Smooth muscle cell (in vitro differentiated cells): Measurements from ENCODE around the gene ANTKMT. TPM values are rescaled to one million over a fixed set of nuclear protein-coding genes. Genes with fewer than 3 reads are reported as not detected.

Source experiments
- DNase-seq: peaks from one replicate; lab custom pipeline; 2025; ENCODE audit not compliant: unreplicated experiment; lab: John Stamatoyannopoulos, UW
- H2AFZ ChIP-seq: fragments of 200-600 bp; sonication (generic); 2 replicates; pipeline ENCODE4 v1.6.0; 2016; ENCODE audit warnings: antibody characterized with exemption, low read depth, mild to moderate bottlenecking
- H3F3A ChIP-seq: fragments of 200-600 bp; sonication (generic); 2 replicates; pipeline ENCODE4 v1.6.0; 2017; ENCODE audit warnings: antibody characterized with exemption, low read depth
- H3K27ac ChIP-seq: fragments of 200-600 bp; sonication (generic); 2 replicates; pipeline ENCODE4 v1.5.1; 2016; ENCODE audit warnings: low read depth, mild to moderate bottlenecking
- H3K27me3 ChIP-seq: fragments of 200-600 bp; sonication (generic); 2 replicates; pipeline ENCODE4 v1.6.1; 2016; ENCODE audit warnings: low read depth, mild to moderate bottlenecking
- H3K36me3 ChIP-seq: fragments of 200-600 bp; sonication (generic); 2 replicates; pipeline ENCODE4 v1.5.1; 2016; ENCODE audit warnings: low read depth
- H3K4me1 ChIP-seq: fragments of 200-600 bp; sonication (generic); 2 replicates; pipeline ENCODE4 v1.5.1; 2016; ENCODE audit warnings: low read depth
- H3K4me2 ChIP-seq: fragments of 200-600 bp; sonication (generic); 2 replicates; pipeline ENCODE4 v1.6.0; 2016; ENCODE audit warnings: mild to moderate bottlenecking
- H3K4me3 ChIP-seq: fragments of 200-600 bp; sonication (generic); 2 replicates; pipeline ENCODE4 v1.5.1; 2016; ENCODE audit warnings: mild to moderate bottlenecking
- H3K79me2 ChIP-seq: fragments of 200-600 bp; sonication (generic); 2 replicates; pipeline ENCODE4 v1.6.0; 2016; ENCODE audit warnings: low read depth, mild to moderate bottlenecking
- H3K9ac ChIP-seq: fragments of 200-600 bp; sonication (generic); 2 replicates; pipeline ENCODE4 v1.6.0; 2016; ENCODE audit warnings: low read depth
- H3K9me3 ChIP-seq: fragments of 200-600 bp; sonication (generic); replicated peaks from 2 replicates; pipeline ENCODE4 v1.5.1; 2016; ENCODE audit warnings: low read depth
- H4K20me1 ChIP-seq: fragments of 200-600 bp; sonication (generic); 2 replicates; pipeline ENCODE4 v1.6.0; 2016; ENCODE audit warnings: low read depth
- CTCF ChIP-seq: fragments of 200-600 bp; sonication (generic); IDR thresholded peaks from 2 replicates; pipeline ENCODE4 v1.5.1; 2017; ENCODE audit warnings: borderline replicate concordance, mild to moderate bottlenecking, antibody characterized with exemption; ENCODE audit not compliant: insufficient read depth, poor library complexity, severe bottlenecking
- WGBS: methylation state at CpG from one replicate; pipeline ENCODE4 v1.1.7; 2016; ENCODE audit warnings: low lambda C conversion rate; 5-methylcytosine and 5-hydroxymethylcytosine counted together
- polyA plus RNA-seq: library from polyadenylated mRNA; unstranded; fragments of >200 nt; fragmentation: Nextera tagmentation; extraction: Ambion mirVana; gene quantifications from 2 replicates; pipeline ENCODE4 v1.2.1, GENCODE V29; 2016
- total RNA-seq: library from RNA; depleted of rRNA; stranded (reverse); fragments of >200 nt; gene quantifications from 2 replicates; pipeline ENCODE4 v1.2.3, GENCODE V29; 2014

The ANTKMT gene
- total and polyA plus RNA-seq, 2 experiments from 2014 or later: 15.6 to 39.8 TPM

DNA sequence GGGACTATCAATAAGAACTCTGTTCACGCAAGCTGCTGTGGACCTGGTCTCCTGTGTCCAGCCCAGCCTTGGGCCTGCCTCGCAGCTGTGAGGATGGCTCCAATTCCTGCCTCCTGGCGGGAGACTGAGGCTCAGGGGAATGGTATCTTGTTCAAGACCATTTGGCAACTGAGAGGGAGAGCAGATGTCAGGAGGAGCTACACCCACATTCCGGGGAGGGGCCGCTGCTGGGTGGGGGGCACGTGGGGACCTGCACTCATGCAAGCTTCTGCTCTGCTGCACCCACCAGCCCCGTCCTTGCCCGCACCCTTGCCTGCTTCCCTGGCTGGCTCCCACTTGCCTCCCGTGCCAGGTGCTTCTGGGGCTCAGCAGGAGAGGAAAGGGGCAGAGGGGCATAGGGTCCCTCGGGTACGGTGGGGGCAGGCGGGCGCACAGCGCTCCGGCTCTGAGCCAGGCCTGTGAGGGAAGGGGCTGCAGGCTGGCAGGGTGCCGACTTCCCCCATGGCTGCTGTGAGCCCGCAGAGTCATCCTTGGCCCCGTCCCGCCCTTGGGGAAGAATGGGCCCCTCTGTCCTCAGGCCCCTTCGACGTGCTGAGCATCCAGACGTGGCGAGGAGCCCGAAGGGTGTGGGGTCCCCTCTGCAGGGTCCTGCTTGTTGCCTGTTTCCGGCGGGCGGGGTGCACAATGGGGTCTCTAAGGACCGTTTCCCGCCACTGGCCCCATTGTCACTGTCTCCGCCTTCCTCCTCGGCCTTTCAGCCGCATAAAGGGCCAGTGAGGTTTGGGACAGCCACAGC is 3.3 kb upstream of the ANTKMT start:
- H3K9me3 ChIP-seq: no peaks in the 10 kb centered on the region
- no peak overlapping the region for H3K9ac ChIP-seq
- no peaks in the 10 kb centered on the region for H3F3A ChIP-seq
- no peak overlapping the region for H2AFZ ChIP-seq
- 90% methylated on average over 30 of the region's 32 CpGs for WGBS
- no peak overlapping the region for H3K4me3 ChIP-seq
- no peak for TF ChIP-seq CTCF
- H3K36me3 ChIP-seq: no peaks in the 10 kb centered on the region
- H3K27ac ChIP-seq: no peak overlapping the region
- H3K27me3 ChIP-seq: no peaks in the 10 kb centered on the region
- no peak for DNase-seq
- H3K4me1 ChIP-seq: peaks cover 15% of the 10 kb centered on the region
- no peaks in the 10 kb centered on the region for H3K79me2 ChIP-seq
- no peak overlapping the region for H3K4me2 ChIP-seq
- peaks cover 18% of the 10 kb centered on the region for H4K20me1 ChIP-seq

DNA sequence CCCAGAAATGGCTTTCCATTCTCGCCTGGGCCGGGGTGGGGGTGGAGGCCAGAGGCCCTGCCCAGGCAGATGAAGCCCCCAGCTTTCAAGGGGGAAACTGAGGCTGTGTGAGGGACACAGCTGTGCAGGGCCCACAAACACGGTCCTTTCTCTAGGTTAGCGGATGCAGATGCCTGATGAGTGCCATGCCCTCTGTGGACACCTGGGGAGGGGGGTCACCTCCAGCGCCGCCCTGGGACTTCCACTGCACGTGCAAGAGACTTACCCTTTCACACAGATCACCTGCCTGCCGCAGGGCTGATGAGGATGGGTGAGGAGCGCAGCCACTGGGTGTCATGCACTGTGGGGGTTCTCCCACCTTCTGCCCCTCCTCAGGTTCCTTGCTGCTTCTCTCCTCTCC is 2.6 kb upstream of the ANTKMT start:
- no peaks in the 10 kb centered on the region for H3K9me3 ChIP-seq
- H3K36me3 ChIP-seq: no peaks in the 10 kb centered on the region
- H3K27me3 ChIP-seq: no peaks in the 10 kb centered on the region
- no peak overlapping the region for H2AFZ ChIP-seq
- H3K9ac ChIP-seq: no peak overlapping the region
- TF ChIP-seq CTCF: no peak
- DNase-seq: no peak
- H3K4me1 ChIP-seq: peaks cover 15% of the 10 kb centered on the region
- H4K20me1 ChIP-seq: peaks cover 18% of the 10 kb centered on the region
- H3K4me2 ChIP-seq: no peak overlapping the region
- no peaks in the 10 kb centered on the region for H3K79me2 ChIP-seq
- WGBS: 97% methylated on average over 9 of the region's 9 CpGs
- H3K4me3 ChIP-seq: no peak overlapping the region
- H3K27ac ChIP-seq: no peak overlapping the region
- H3F3A ChIP-seq: no peaks in the 10 kb centered on the region

DNA sequence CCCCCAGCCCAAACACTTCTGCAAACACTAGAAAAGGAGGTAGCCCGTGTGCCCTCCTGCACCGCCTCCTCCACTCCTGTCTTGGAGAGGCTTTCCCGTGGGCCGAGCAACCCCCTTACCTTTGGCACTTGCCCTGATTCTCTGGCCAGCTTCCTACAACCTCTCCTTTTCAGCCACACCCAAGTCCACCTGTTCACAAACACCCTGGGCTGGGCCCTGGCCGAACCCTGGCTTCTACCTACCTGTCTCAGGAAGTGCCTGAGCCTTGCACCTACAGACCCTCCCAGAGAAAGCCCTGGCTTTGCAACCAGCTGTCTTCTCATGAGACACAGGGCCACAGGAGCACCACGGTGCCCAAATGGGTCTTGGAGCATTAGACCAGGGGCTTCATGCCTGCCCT is 2.0 kb upstream of the ANTKMT start:
- H3K4me1 ChIP-seq: peaks cover 15% of the 10 kb centered on the region
- WGBS: 93% methylated on average over 6 of the region's 6 CpGs
- no peaks in the 10 kb centered on the region for H3K27me3 ChIP-seq
- H2AFZ ChIP-seq: no peak overlapping the region
- no peak overlapping the region for H3K4me2 ChIP-seq
- peaks cover 18% of the 10 kb centered on the region for H4K20me1 ChIP-seq
- H3K36me3 ChIP-seq: no peaks in the 10 kb centered on the region
- no peak for DNase-seq
- H3K9me3 ChIP-seq: no peaks in the 10 kb centered on the region
- H3K27ac ChIP-seq: no peak overlapping the region
- TF ChIP-seq CTCF: no peak
- H3K79me2 ChIP-seq: no peaks in the 10 kb centered on the region
- no peak overlapping the region for H3K9ac ChIP-seq
- no peak overlapping the region for H3K4me3 ChIP-seq
- H3F3A ChIP-seq: no peaks in the 10 kb centered on the region
